Uterus (tissue), 2 donors: ENCODE results near the gene EVPLL.

ENCODE experiments used
- CTCF ChIP-seq, 4 experiments: fragments of 200-600 bp in 2 of 4; fragments of 450-650 bp in 2 of 4; sonication (generic) in 2 of 4; IDR thresholded peaks; one replicate each; pipeline ENCODE4 v1.5.1; 2016 to 2019; ENCODE audit warnings: antibody characterized with exemption in 4 of 4, mild to moderate bottlenecking in 2 of 4, moderate library complexity in 1 of 4
- POLR2A ChIP-seq, 2 donors: fragments of 450-650 bp; IDR thresholded peaks; one replicate each; pipeline ENCODE4 v1.6.1; 2016; ENCODE audit warnings: antibody characterized with exemption in 2 of 2, mild to moderate bottlenecking in 1 of 2, moderate library complexity in 1 of 2

DNA sequence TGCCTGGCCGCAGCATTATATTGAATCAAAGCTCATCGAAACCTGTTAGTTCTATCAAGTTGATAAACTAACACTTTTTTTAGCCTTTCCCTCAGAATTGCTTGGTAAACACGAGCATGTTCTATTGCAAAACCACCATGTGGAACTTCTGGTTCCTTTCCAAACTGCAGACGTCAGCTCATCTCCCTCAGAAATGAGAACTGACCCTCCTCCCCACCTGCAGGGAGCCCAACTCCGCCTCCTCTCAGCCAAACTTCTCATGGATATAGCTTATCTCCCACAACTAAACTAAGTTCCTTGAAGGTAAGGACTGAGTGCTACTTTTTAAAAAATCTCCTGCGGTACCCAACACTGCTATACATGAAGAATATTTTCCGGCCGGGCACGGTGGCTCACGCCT is 21.0 kb upstream of the EVPLL start:
- TF ChIP-seq CTCF (IDR thresholded peaks at IDR 0.05) = no peak
- TF ChIP-seq POLR2A (IDR thresholded peaks at IDR 0.05) = no peak
